ENCODE data around the gene DHRS9. TPM values are rescaled to one million over a fixed set of nuclear protein-coding genes. Genes with fewer than 3 reads are reported as not detected.
A peak's percentile ranks its signal among the peaks of the same experiment; 100 is the strongest.

Gene DHRS9
- total RNA-seq, 3 donors from 2014 or later: 0.73 to 7.8 (median 3.3) TPM

- Histone ChIP-seq H3K36me3 (no peaks in the 10 kb centered on the region), H3K27ac (no peak overlapping the region), H3K27me3 (no peaks in the 10 kb centered on the region), H3K4me1 (peaks cover 0 to 2% of the 10 kb centered on the region in 2 donors), H3K9me3 (no peaks in the 10 kb centered on the region), H3K4me3 (no peak overlapping the region)
- no peak for DNase-seq (ENCODE audit: low spot score in 2 of 2)
- TF ChIP-seq POLR2A (IDR thresholded peaks at IDR 0.05): no peak
- TF ChIP-seq POLR2AphosphoS5 (IDR thresholded peaks at IDR 0.05): no peak
- TF ChIP-seq CTCF (IDR thresholded peaks at IDR 0.05): no peak
- intact Hi-C loops (cut with DNase I; ENCODE audit: low total_unique reads): no loop called here
Observed at GRCh38 chr2:169089182-169089581, 19.8 kb downstream of the DHRS9 start.

GRCh38 chr2:169090133-169090820 lies 20.9 kb downstream of the DHRS9 start:
- Histone ChIP-seq H3K36me3 (no peaks in the 10 kb centered on the region), H3K27ac (no peak overlapping the region), H3K4me1 (peaks cover 0 to 2% of the 10 kb centered on the region in 2 donors), H3K9me3 (no peaks in the 10 kb centered on the region), H3K27me3 (no peaks in the 10 kb centered on the region), H3K4me3 (no peak overlapping the region)
- TF ChIP-seq POLR2A (IDR thresholded peaks at IDR 0.05) (no peak), CTCF (IDR thresholded peaks at IDR 0.05) (no peak), POLR2AphosphoS5 (IDR thresholded peaks at IDR 0.05) (no peak)
- DNase-seq (ENCODE audit: low spot score in 2 of 2): no peak
- intact Hi-C loops (cut with DNase I; ENCODE audit: low total_unique reads): no loop called here

- TF ChIP-seq CTCF (IDR thresholded peaks at IDR 0.05) (no peak), POLR2A (IDR thresholded peaks at IDR 0.05) (no peak), POLR2AphosphoS5 (IDR thresholded peaks at IDR 0.05) (no peak)
- Histone ChIP-seq H3K4me3 (no peak overlapping the region), H3K4me1 (peaks cover 0 to 2% of the 10 kb centered on the region in 2 donors), H3K9me3 (no peaks in the 10 kb centered on the region), H3K27me3 (no peaks in the 10 kb centered on the region), H3K27ac (no peak overlapping the region), H3K36me3 (no peaks in the 10 kb centered on the region)
- intact Hi-C loops (cut with DNase I; ENCODE audit: low total_unique reads): loop anchor here (1.0 kb wide), 1 partner anchor 8 kb away; no protein-coding TSS in a partner anchor
- DNase-seq (ENCODE audit: low spot score in 2 of 2): no peak
Observed at GRCh38 chr2:169091256-169091655, 21.9 kb downstream of the DHRS9 start.

- Histone ChIP-seq H3K9me3 (no peaks in the 10 kb centered on the region), H3K4me3 (no peak overlapping the region), H3K27ac (peak overlapping the region; percentile 51 to 64), H3K36me3 (no peaks in the 10 kb centered on the region), H3K27me3 (no peaks in the 10 kb centered on the region), H3K4me1 (peaks cover 0 to 2% of the 10 kb centered on the region in 2 donors)
- peak; percentile 62 to 69 for DNase-seq (ENCODE audit: low spot score in 2 of 2)
- intact Hi-C loops (cut with DNase I; ENCODE audit: low total_unique reads): loop anchor here (1.0 kb wide), 1 partner anchor 9 kb away; no protein-coding TSS in a partner anchor
- TF ChIP-seq POLR2A (IDR thresholded peaks at IDR 0.05) (no peak), POLR2AphosphoS5 (IDR thresholded peaks at IDR 0.05) (peak in 1 of 3 donors; percentile 26)
Observed at GRCh38 chr2:169091761-169092519, 22.6 kb downstream of the DHRS9 start.

GRCh38 chr2:169093535-169093934 lies 24.2 kb downstream of the DHRS9 start:
- no peak overlapping the region for H3K4me3 ChIP-seq
- no peaks in the 10 kb centered on the region for H3K9me3 ChIP-seq
- no peaks in the 10 kb centered on the region for H3K36me3 ChIP-seq
- H3K27me3 ChIP-seq: no peaks in the 10 kb centered on the region
- intact Hi-C loops (cut with DNase I; ENCODE audit: low total_unique reads): no loop called here
- peaks cover 0 to 2% of the 10 kb centered on the region in 2 donors for H3K4me1 ChIP-seq
- DNase-seq (ENCODE audit: low spot score in 2 of 2): no peak
- H3K27ac ChIP-seq: peak overlapping the region in 1 of 2 donors; percentile 2
- no peak for TF ChIP-seq POLR2AphosphoS5 (IDR thresholded peaks at IDR 0.05)
- TF ChIP-seq CTCF (IDR thresholded peaks at IDR 0.05): no peak
- TF ChIP-seq POLR2A (IDR thresholded peaks at IDR 0.05): no peak

Data from breast epithelium (tissue), 4 donors.